GM23338 (cell line): ENCODE measurements around the gene EIF3B.

Source experiments
- CREB1 ChIP-seq: fragments of 250-450 bp; sonication (Bioruptor Pico); IDR thresholded peaks from 2 replicates; pipeline ENCODE4 v1.5.0; 2020; ENCODE audit warnings: low read depth, mild to moderate bottlenecking, moderate library complexity
- CTCF ChIP-seq, 2 experiments: fragments of 200-600 bp in 1 of 2; sonication (generic) in 1 of 2; conservative IDR thresholded peaks; 2 replicates each; pipeline versions ENCODE4 v1.5.1 to v1.6.1; 2016 to 2017; ENCODE audit warnings: antibody characterized with exemption in 2 of 2, low read depth in 2 of 2, mild to moderate bottlenecking in 2 of 2, moderate library complexity in 1 of 2
- EZH2 ChIP-seq: fragments of 200-600 bp; sonication (generic); IDR thresholded peaks from one replicate; pipeline ENCODE4 v1.8.0; 2017; ENCODE audit warnings: antibody characterized with exemption, mild to moderate bottlenecking, low read depth; ENCODE audit not compliant: unreplicated experiment
- REST ChIP-seq: IDR thresholded peaks from one replicate; pipeline ENCODE4 v1.6.1; 2018; ENCODE audit warnings: antibody characterized with exemption; ENCODE audit not compliant: unreplicated experiment

- TF ChIP-seq CTCF (conservative IDR thresholded peaks at IDR 0.05; ENCODE audit: low read depth in 2 of 2) (no peak), EZH2 (no peak), CREB1 (CRISPR knock-in tag) (no peak), REST (no peak)
Observed at GRCh38 chr7:2403014-2403717, 48.5 kb downstream of the EIF3B start, which contains the start of gene CHST12.
